Muscle of leg (tissue), 11 donors: ENCODE data around the gene APOA4. TPM values are rescaled to one million over a fixed set of nuclear protein-coding genes. Genes with fewer than 3 reads are reported as not detected.

Source experiments
- DNase-seq: peaks from one replicate; pipeline ENCODE4 v3.0.0; 2013
- H3K27ac ChIP-seq: one replicate; pipeline ENCODE4 v1.5.1; 2013; ENCODE audit warnings: mild to moderate bottlenecking, low read length, control low read depth
- H3K27me3 ChIP-seq: one replicate; pipeline ENCODE4 v1.6.1; 2013; ENCODE audit warnings: low read length; ENCODE audit not compliant: control insufficient read depth, insufficient read depth
- H3K36me3 ChIP-seq: one replicate; pipeline ENCODE4 v1.6.1; 2013; ENCODE audit warnings: low read length; ENCODE audit not compliant: control insufficient read depth, insufficient read depth
- H3K4me1 ChIP-seq: one replicate; pipeline ENCODE4 v1.6.1; 2013; ENCODE audit warnings: low read length; ENCODE audit not compliant: control insufficient read depth, insufficient read depth
- H3K4me3 ChIP-seq: one replicate; pipeline ENCODE4 v1.5.1; 2013; ENCODE audit warnings: low read length, control low read depth
- H3K9me3 ChIP-seq: replicated peaks from 2 replicates; pipeline ENCODE4 v1.6.1; 2013; ENCODE audit warnings: low read depth, low read length; ENCODE audit not compliant: control insufficient read depth
- WGBS: methylation state at CpG from one replicate; pipeline ENCODE4 v1.1.5; 2013; ENCODE audit warnings: missing lambda C conversion rate; ENCODE audit not compliant: insufficient coverage; 5-methylcytosine and 5-hydroxymethylcytosine counted together
- polyA plus RNA-seq, 8 donors: library from polyadenylated mRNA; unstranded; fragments of 120-200 nt; gene quantifications; one replicate each; pipeline versions ENCODE4 v1.2.1 to v1.2.3, GENCODE V29; 2013; ENCODE audit warnings: inconsistent platforms in 1 of 8, low replicate concordance in 1 of 8; ENCODE audit not compliant: insufficient read length in 8 of 8, insufficient read depth in 1 of 8
- total RNA-seq: library from RNA; stranded (reverse); fragments of 120-200 nt; gene quantifications from one replicate; pipeline ENCODE4 v1.2.4, GENCODE V29; 2013

APOA4 gene
- total and polyA plus RNA-seq, 9 donors, result 0.23 to 178 (median 17.1) TPM; not detected in 5

- Histone ChIP-seq H3K9me3 (no peaks in the 10 kb centered on the region), H3K27ac (no peak overlapping the region), H3K4me3 (no peak overlapping the region), H3K4me1 (peaks cover 10% of the 10 kb centered on the region), H3K27me3 (no peaks in the 10 kb centered on the region), H3K36me3 (peaks cover 51% of the 10 kb centered on the region)
- DNase-seq, result no peak
- WGBS, result no CpG with 5 or more reads among the region's 7 CpGs
Measured at GRCh38 chr11:116851626-116852025, 28.5 kb upstream of the APOA4 start.

DNA sequence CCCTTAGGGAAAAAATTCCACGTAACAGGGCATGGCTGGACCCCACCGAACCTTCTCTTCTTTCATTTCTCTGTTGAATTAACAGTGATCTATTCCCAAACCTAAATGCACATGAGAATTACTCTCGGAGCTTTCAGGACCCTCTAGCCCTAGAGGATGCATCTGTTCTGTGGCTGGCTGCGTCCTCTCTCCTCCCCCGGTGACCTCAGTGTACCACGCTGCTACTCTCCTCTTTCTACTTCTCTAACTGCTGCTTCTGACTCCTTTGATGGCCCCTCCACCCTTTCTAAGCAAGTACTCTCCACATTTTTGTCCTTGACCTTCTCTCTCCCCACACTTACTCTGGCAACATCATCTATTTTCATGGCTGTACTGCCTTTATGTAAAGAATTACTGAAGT, 26.4 kb upstream of the APOA4 start:
- Histone ChIP-seq H3K9me3 (no peaks in the 10 kb centered on the region), H3K36me3 (peaks cover 70% of the 10 kb centered on the region), H3K27ac (no peak overlapping the region), H3K4me1 (peaks cover 10% of the 10 kb centered on the region), H3K27me3 (no peaks in the 10 kb centered on the region), H3K4me3 (no peak overlapping the region)
- DNase-seq, result no peak
- WGBS, result 84% methylated on average over 6 of the region's 6 CpGs

DNA sequence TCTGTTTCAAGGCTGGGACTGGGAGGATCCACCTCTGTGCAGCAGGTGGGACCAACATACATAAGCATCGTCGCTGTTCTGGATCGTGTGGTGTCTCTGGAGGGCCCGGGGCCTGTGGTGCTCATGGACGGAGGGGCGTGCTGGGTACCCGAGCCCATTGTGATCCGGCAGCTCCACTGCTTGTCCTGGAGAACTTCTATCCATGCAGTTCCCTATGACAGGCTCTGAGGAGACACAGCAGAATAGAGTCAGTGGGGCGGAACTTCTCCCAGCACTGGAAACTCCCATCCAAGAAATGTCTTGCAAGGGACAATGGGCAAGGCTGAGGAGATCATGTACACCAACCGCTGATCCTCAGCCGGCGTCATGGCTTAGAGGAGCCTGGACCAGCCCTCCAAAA, 26.0 kb upstream of the APOA4 start:
- WGBS, result 95% methylated on average over 12 of the region's 12 CpGs

GRCh38 chr11:116847612-116848011, 24.5 kb upstream of the APOA4 start:
- Histone ChIP-seq H3K36me3 (peaks cover 70% of the 10 kb centered on the region), H3K9me3 (no peaks in the 10 kb centered on the region), H3K27me3 (no peaks in the 10 kb centered on the region), H3K4me3 (no peak overlapping the region), H3K4me1 (peaks cover 8% of the 10 kb centered on the region), H3K27ac (no peak overlapping the region)
- WGBS, result 89% methylated on average over 3 of the region's 4 CpGs
- no peak for DNase-seq

More for the DNA sequence above, 26.0 kb upstream of the APOA4 start:
- H3K4me3 ChIP-seq, result no peak overlapping the region
- H3K9me3 ChIP-seq, result no peaks in the 10 kb centered on the region
- H3K27me3 ChIP-seq, result no peaks in the 10 kb centered on the region
- H3K4me1 ChIP-seq, result peaks cover 10% of the 10 kb centered on the region
- H3K27ac ChIP-seq, result no peak overlapping the region
- H3K36me3 ChIP-seq, result peaks cover 66% of the 10 kb centered on the region
- no peak for DNase-seq

GRCh38 chr11:116844722-116845121, 21.6 kb upstream of the APOA4 start:
- Histone ChIP-seq H3K27ac (no peak overlapping the region), H3K36me3 (peaks cover 62% of the 10 kb centered on the region), H3K9me3 (no peaks in the 10 kb centered on the region), H3K4me3 (no peak overlapping the region), H3K4me1 (no peaks in the 10 kb centered on the region), H3K27me3 (no peaks in the 10 kb centered on the region)
- DNase-seq, result no peak
- 79% methylated on average over 2 of the region's 4 CpGs for WGBS

DNA sequence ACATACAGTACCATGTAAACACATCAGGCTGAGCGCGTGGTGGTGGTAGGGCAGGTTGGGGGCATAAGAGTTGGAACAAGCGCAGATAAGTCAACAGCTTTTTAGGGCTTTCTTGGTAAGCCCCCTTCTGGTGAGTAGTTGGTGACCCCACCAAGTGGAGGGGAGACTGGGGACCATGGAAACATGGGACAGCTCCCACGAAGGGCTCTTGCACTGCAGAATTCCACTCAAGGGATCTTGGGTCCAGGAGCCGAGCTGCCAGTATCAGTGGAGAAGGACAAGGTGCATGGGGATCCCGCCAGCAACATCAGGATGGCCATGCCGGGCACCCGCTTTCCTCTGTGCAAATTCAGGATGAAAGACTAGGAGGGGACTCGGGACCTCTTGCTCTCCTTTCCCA, 20.6 kb upstream of the APOA4 start:
- WGBS, result 94% methylated on average over 4 of the region's 9 CpGs
- H3K4me1 ChIP-seq, result no peaks in the 10 kb centered on the region
- no peak overlapping the region for H3K4me3 ChIP-seq
- no peaks in the 10 kb centered on the region for H3K27me3 ChIP-seq
- no peak for DNase-seq
- peaks cover 51% of the 10 kb centered on the region for H3K36me3 ChIP-seq
- H3K9me3 ChIP-seq, result no peaks in the 10 kb centered on the region
- H3K27ac ChIP-seq, result no peak overlapping the region

DNA sequence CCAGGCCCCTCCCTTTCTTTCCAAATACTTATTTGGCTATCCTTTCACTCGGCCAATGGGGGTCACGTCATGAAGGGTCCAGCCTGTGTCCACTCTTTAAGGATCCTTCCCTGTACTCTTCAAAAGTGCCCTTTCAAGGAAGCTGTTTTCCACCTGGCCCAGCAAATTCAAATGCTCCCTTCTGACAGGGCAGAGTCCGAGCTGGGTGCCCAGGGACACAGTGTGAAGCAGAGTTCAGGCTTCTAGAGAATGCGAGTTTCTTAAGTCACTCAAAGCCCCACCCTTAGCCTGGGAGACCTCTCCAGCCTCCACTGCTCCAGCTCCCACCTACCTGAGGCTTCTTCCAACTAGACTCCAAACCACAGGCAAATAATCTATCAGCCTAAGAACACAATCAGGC, 19.8 kb upstream of the APOA4 start:
- H3K27ac ChIP-seq, result no peak overlapping the region
- H3K36me3 ChIP-seq, result peaks cover 45% of the 10 kb centered on the region
- no peaks in the 10 kb centered on the region for H3K9me3 ChIP-seq
- H3K4me1 ChIP-seq, result no peaks in the 10 kb centered on the region
- no peaks in the 10 kb centered on the region for H3K27me3 ChIP-seq
- no peak for DNase-seq
- 71% methylated on average over 4 of the region's 4 CpGs for WGBS
- H3K4me3 ChIP-seq, result no peak overlapping the region

DNA sequence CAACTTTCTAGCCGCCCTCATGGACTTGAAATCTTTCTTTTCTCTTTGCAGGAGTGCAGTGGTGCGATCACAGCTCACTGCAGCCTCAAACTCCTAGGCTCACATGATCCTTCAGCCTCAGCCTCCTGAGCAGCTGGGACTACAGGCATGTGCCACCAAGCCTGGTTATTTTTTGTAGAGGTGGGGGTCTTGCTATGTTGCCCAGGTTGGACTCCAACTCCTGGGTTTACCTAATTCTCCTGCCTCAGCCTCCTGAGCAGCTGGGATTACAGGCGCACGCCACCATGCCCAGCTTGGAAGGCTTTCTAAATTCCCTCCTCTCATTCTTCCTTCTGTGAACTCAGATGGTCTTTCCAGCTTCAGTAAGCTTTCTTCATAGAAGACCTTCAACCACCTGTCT, 19.0 kb upstream of the APOA4 start:
- Histone ChIP-seq H3K27me3 (no peaks in the 10 kb centered on the region), H3K27ac (no peak overlapping the region), H3K36me3 (peaks cover 37% of the 10 kb centered on the region), H3K4me1 (no peaks in the 10 kb centered on the region), H3K9me3 (no peaks in the 10 kb centered on the region), H3K4me3 (no peak overlapping the region)
- DNase-seq, result no peak
- WGBS, result 89% methylated on average over 3 of the region's 4 CpGs

- WGBS, result 80% methylated on average over 2 of the region's 9 CpGs
- Histone ChIP-seq H3K4me3 (no peak overlapping the region), H3K27me3 (no peaks in the 10 kb centered on the region), H3K9me3 (no peaks in the 10 kb centered on the region), H3K27ac (no peak overlapping the region), H3K36me3 (peaks cover 24% of the 10 kb centered on the region), H3K4me1 (peaks cover 7% of the 10 kb centered on the region)
- no peak for DNase-seq
Measured at GRCh38 chr11:116840746-116841296, 17.7 kb upstream of the APOA4 start.

GRCh38 chr11:116840224-116840745, 17.2 kb upstream of the APOA4 start:
- Histone ChIP-seq H3K27me3 (no peaks in the 10 kb centered on the region), H3K36me3 (peaks cover 19% of the 10 kb centered on the region), H3K27ac (no peak overlapping the region), H3K4me3 (no peak overlapping the region), H3K4me1 (peaks cover 12% of the 10 kb centered on the region), H3K9me3 (no peaks in the 10 kb centered on the region)
- no peak for DNase-seq
- 49% methylated on average over 4 of the region's 6 CpGs for WGBS
